HCT116 (cell line): ENCODE measurements around the gene KRTAP10-9. TPM values are rescaled to one million over a fixed set of nuclear protein-coding genes. Genes with fewer than 3 reads are reported as not detected.

ENCODE experiments used
- ATAC-seq: fragments of 200-7000 bp; cut with Tn5 transposase; 2 replicates; pipeline ENCODE4 v1.9.1; 2020; ENCODE audit warnings: mild to moderate bottlenecking, moderate library complexity
- BruUV-seq: library from RNA; stranded (reverse); fragments of 400-500 nt; replicated peaks from 2 replicates; lab custom pipeline; 2021; lab: Mats Ljungman, UMichigan
- CTCF ChIA-PET: fragments of 300-600 bp; sonication (Branson Sonifier 250); formaldehyde crosslinking; loops from one replicate; lab custom pipeline; 2021; ENCODE audit warnings: antibody characterized with exemption; lab: Charles Lee
- POLR2A ChIA-PET: fragments of 300-600, 350-600 bp; sonication (Branson Sonifier 250); formaldehyde crosslinking; loops from one replicate; lab custom pipeline; 2021; ENCODE audit warnings: antibody characterized with exemption; lab: Charles Lee
- RAD21 ChIA-PET, 2 experiments: fragments of 300-600 bp; sonication (Branson Sonifier 250); formaldehyde crosslinking; loops; one replicate each; lab custom pipeline; 2023; ENCODE audit warnings: low total read pairs in 2 of 2; ENCODE audit not compliant: uncharacterized antibody in 2 of 2, unreplicated experiment in 2 of 2, low non-redundant PET in 1 of 2; lab: Charles Lee
- DNase-seq: peaks from one replicate; pipeline ENCODE4 v3.0.0-alpha.2; 2010; ENCODE audit warnings: low read depth, low spot score
- H2AFZ ChIP-seq: fragments of 200-600 bp; shearing (Covaris generic), sonication (generic); 2 replicates; pipeline ENCODE4 v1.6.1; 2017; ENCODE audit warnings: low read depth, mixed run types, mixed read lengths, antibody characterized with exemption, low read length; ENCODE audit not compliant: poor library complexity, severe bottlenecking
- H3K27ac ChIP-seq: 2 replicates; pipeline ENCODE4 v1.5.1; 2012; ENCODE audit warnings: low read depth, low read length
- H3K27me3 ChIP-seq: fragments of 200-600 bp; sonication (generic); 2 replicates; pipeline ENCODE4 v1.6.1; 2016; ENCODE audit warnings: mixed run types, low read length, mixed read lengths; ENCODE audit not compliant: insufficient read depth
- H3K36me3 ChIP-seq, 2 experiments: fragments of 200-500 bp in 1 of 2; fragments of 200-600 bp in 1 of 2; sonication (Bioruptor generic) in 1 of 2; sonication (generic) in 1 of 2; 2 replicates each; pipeline versions ENCODE4 v1.5.1 to v1.6.1; 2014 to 2016; ENCODE audit warnings: low read length in 2 of 2, inconsistent platforms in 1 of 2, mixed read lengths in 1 of 2, mixed run types in 1 of 2; ENCODE audit not compliant: insufficient read depth in 2 of 2, control insufficient read depth in 1 of 2
- H3K4me1 ChIP-seq, 2 experiments: fragments of 200-600 bp in 1 of 2; sonication (generic) in 1 of 2; 2 replicates each; pipeline versions ENCODE4 v1.5.1 to v1.6.1; 2012 to 2017; ENCODE audit warnings: low read length in 2 of 2, inconsistent platforms in 1 of 2, mild to moderate bottlenecking in 1 of 2, mixed read lengths in 1 of 2, mixed run types in 1 of 2, moderate library complexity in 1 of 2; ENCODE audit not compliant: insufficient read depth in 2 of 2, control insufficient read depth in 1 of 2
- H3K4me2 ChIP-seq: fragments of 200-600 bp; sonication (generic); 2 replicates; pipeline ENCODE4 v1.6.1; 2017; ENCODE audit warnings: mixed run types, low read length, mixed read lengths
- H3K4me3 ChIP-seq, 2 experiments: fragments of 200-600 bp in 1 of 2; sonication (generic) in 1 of 2; replicated peaks in 1 of 2; 2 replicates each; pipeline ENCODE4 v1.5.1; 2011 to 2016; ENCODE audit warnings: low read length in 2 of 2, control low read depth in 1 of 2, low read depth in 1 of 2, mild to moderate bottlenecking in 1 of 2, mixed read lengths in 1 of 2, mixed run types in 1 of 2
- H3K79me2 ChIP-seq: fragments of 200-600 bp; sonication (generic); 2 replicates; pipeline ENCODE4 v1.6.1; 2017; ENCODE audit warnings: mild to moderate bottlenecking, mixed run types, low read length, moderate library complexity, mixed read lengths; ENCODE audit not compliant: insufficient read depth
- H3K9ac ChIP-seq: fragments of 200-600 bp; sonication (generic); 2 replicates; pipeline ENCODE4 v1.6.1; 2016; ENCODE audit warnings: low read length, mixed read lengths
- H3K9me2 ChIP-seq: fragments of 200-600 bp; sonication (generic), shearing (Covaris generic); 2 replicates; pipeline ENCODE4 v1.6.1; 2017; ENCODE audit warnings: mixed run types, mild to moderate bottlenecking, moderate library complexity; ENCODE audit not compliant: insufficient read depth
- H3K9me3 ChIP-seq, 2 experiments: fragments of 200-500 bp in 1 of 2; fragments of 200-600 bp in 1 of 2; sonication (Bioruptor generic) in 1 of 2; sonication (generic) in 1 of 2; 2 replicates each; pipeline ENCODE4 v1.6.1; 2014 to 2017; ENCODE audit warnings: low read length in 2 of 2, mixed read lengths in 2 of 2, inconsistent platforms in 1 of 2, low read depth in 1 of 2, mild to moderate bottlenecking in 1 of 2, mixed run types in 1 of 2, moderate library complexity in 1 of 2; ENCODE audit not compliant: control insufficient read depth in 1 of 2, insufficient read depth in 1 of 2
- H4K20me1 ChIP-seq: fragments of 200-600 bp; sonication (generic), shearing (Covaris generic); 2 replicates; pipeline ENCODE4 v1.6.1; 2017; ENCODE audit warnings: mixed run types, mild to moderate bottlenecking, moderate library complexity; ENCODE audit not compliant: insufficient read depth
- ATF3 ChIP-seq: IDR thresholded peaks from 2 replicates; pipeline ENCODE4 v1.6.1; 2012
- CEBPB ChIP-seq: IDR thresholded peaks from 2 replicates; pipeline ENCODE4 v1.6.1; 2012; ENCODE audit warnings: low read depth
- EGR1 ChIP-seq: IDR thresholded peaks from 2 replicates; pipeline ENCODE4 v1.6.1; 2012; ENCODE audit warnings: low read depth
- EZH2 ChIP-seq: fragments of 200-600 bp; sonication (generic); IDR thresholded peaks from 2 replicates; pipeline ENCODE4 v1.6.1; 2017; ENCODE audit warnings: antibody characterized with exemption, mixed run types
- FOSL1 ChIP-seq: IDR thresholded peaks from 2 replicates; pipeline ENCODE4 v1.6.1; 2012; ENCODE audit warnings: low read depth
- SP1 ChIP-seq: IDR thresholded peaks from 2 replicates; pipeline ENCODE4 v1.6.1; 2012; ENCODE audit warnings: low read depth
- ZFX ChIP-seq: fragments of 450-650 bp; IDR thresholded peaks from 2 replicates; pipeline ENCODE4 v1.6.1; 2017
- intact Hi-C: fragments of 100-400 bp; cut with micrococcal nuclease; formaldehyde crosslinking; loops from 2 replicates; pipeline ENCODE4 v1.10.0; 2022
- total RNA-seq: library from RNA; stranded (reverse); gene quantifications from one replicate; pipeline ENCODE4 v1.2.1, GENCODE V29; 2021; ENCODE audit not compliant: unreplicated experiment
- TF ChIP-seq, protein P1 (sequence below): IDR thresholded peaks from 2 replicates; pipeline ENCODE4 v1.6.1; 2012
- TF ChIP-seq, protein P2 (sequence below), 3 experiments: fragments of 200-600 bp in 1 of 3; sonication (generic) in 1 of 3; IDR thresholded peaks in 2 of 3; conservative IDR thresholded peaks in 1 of 3; 2 replicates each; pipeline ENCODE4 v1.5.1; 2012 to 2017; ENCODE audit warnings: low read depth in 2 of 3, low read length in 2 of 3, antibody characterized with exemption in 1 of 3, borderline replicate concordance in 1 of 3, control low read depth in 1 of 3, mild to moderate bottlenecking in 1 of 3, mixed read lengths in 1 of 3, mixed run types in 1 of 3, moderate library complexity in 1 of 3; ENCODE audit not compliant: insufficient read depth in 1 of 3

Gene KRTAP10-9
- total RNA-seq, 1 experiment from 2014 or later = not detected

- CTCF ChIA-PET = no interaction called here
- H3K9ac ChIP-seq = no peak overlapping the region
- TF ChIP-seq, protein P1, sequence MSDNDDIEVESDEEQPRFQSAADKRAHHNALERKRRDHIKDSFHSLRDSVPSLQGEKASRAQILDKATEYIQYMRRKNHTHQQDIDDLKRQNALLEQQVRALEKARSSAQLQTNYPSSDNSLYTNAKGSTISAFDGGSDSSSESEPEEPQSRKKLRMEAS = no peak
- TF ChIP-seq SP1 (no peak), EZH2 (no peak), FOSL1 (no peak), ZFX (no peak), EGR1 (no peak), CEBPB (no peak), ATF3 (no peak)
- TF ChIP-seq, protein P2, sequence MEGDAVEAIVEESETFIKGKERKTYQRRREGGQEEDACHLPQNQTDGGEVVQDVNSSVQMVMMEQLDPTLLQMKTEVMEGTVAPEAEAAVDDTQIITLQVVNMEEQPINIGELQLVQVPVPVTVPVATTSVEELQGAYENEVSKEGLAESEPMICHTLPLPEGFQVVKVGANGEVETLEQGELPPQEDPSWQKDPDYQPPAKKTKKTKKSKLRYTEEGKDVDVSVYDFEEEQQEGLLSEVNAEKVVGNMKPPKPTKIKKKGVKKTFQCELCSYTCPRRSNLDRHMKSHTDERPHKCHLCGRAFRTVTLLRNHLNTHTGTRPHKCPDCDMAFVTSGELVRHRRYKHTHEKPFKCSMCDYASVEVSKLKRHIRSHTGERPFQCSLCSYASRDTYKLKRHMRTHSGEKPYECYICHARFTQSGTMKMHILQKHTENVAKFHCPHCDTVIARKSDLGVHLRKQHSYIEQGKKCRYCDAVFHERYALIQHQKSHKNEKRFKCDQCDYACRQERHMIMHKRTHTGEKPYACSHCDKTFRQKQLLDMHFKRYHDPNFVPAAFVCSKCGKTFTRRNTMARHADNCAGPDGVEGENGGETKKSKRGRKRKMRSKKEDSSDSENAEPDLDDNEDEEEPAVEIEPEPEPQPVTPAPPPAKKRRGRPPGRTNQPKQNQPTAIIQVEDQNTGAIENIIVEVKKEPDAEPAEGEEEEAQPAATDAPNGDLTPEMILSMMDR (IDR thresholded peaks at IDR 0.05 in 2 of 3, conservative IDR thresholded peaks at IDR 0.05 in 1 of 3; ENCODE audit: borderline replicate concordance in 1 of 3, insufficient read depth in 1 of 3, low read depth in 2 of 3, low read length in 2 of 3) = no peak
- H3K36me3 ChIP-seq = no peaks in the 10 kb centered on the region
- DNase-seq (no peak), ATAC-seq (no peak)
- no peak overlapping the region for H2AFZ ChIP-seq
- no peaks in the 10 kb centered on the region for H3K4me1 ChIP-seq
- no TSS peak for BruUV-seq
- H3K79me2 ChIP-seq = no peaks in the 10 kb centered on the region
- no peaks in the 10 kb centered on the region for H3K27me3 ChIP-seq
- H3K27ac ChIP-seq = no peak overlapping the region
- no peak overlapping the region for H3K4me3 ChIP-seq
- no peaks in the 10 kb centered on the region for H4K20me1 ChIP-seq
- POLR2A ChIA-PET = no interaction called here
- H3K4me2 ChIP-seq = no peak overlapping the region
- intact Hi-C loops = no loop called here
- RAD21 ChIA-PET = no interaction called here
- peaks cover 3 to 5% of the 10 kb centered on the region in 2 experiments; a peak in 2 of 4 replicates for H3K9me3 ChIP-seq
- H3K9me2 ChIP-seq = no peaks in the 10 kb centered on the region
Measured at GRCh38 chr21:44612669-44613229, 14.1 kb upstream of the KRTAP10-9 start.
